Stimulated activated CD8-positive, alpha-beta memory T cell treated with anti-CD3 and anti-CD28 coated beads, Interleukin-12 subunit alpha, Interleukin-12 subunit beta, amount 100 ng/mL, for 24 hours (primary cell): ENCODE results near the gene TEKT5.

Source experiments
- DNase-seq: peaks from one replicate; pipeline ENCODE4 v3.0.0-alpha.2; 2020; ENCODE audit errors: extremely low read depth

TEKT5 gene

DNA sequence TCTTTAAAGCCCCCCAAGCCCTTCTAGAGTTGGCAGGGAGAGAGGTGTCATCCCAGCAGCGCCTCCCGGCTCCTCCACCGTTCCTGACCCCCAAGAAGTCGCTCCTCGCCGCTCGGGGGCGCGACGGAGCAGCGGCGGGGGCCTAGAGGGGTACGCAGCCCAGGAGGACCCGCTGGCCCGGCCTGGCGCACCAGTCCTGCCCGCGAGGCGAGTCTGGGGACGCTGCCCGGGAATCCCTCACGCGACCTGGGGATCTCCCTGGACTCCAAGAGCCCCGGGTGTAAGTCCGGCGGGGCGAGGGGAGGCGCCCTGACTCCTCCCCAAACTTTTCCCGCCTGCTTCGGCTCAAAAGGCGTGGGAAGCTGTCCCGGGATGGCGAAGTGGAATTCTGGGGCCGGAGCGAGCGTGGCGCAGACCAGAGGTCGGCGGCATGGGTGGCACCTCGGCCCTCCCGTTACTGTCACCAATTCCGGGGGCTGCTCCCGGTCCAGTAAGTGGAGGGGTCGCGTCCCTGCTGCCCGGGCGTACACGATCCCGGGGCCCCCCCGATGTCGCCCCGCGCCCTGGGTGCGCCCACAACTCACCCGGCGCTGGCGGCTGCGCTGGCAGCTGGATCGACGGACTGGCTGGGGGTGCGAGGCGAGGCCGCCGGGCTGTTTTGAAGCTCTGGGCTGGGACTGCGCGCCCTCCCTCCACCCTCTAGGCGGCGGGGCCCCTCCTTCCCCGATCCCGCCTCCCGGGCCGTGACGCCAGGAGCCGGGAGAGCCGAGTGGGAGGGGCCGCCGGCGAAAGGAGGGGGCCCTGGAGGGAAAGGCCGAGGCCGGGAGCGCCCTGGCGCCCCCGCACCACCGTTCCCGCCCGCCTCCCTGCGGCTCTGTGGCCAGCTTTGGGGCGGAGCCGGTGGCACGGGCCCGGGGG is 114.5 kb downstream of the TEKT5 start, which contains the start of gene EMP2:
TSS of gene EMP2 (minus strand) at position 634 of the 918 bp plus-strand sequence. CDS start 32,981 bp downstream, outside the sequence.
- no peak for DNase-seq

DNA sequence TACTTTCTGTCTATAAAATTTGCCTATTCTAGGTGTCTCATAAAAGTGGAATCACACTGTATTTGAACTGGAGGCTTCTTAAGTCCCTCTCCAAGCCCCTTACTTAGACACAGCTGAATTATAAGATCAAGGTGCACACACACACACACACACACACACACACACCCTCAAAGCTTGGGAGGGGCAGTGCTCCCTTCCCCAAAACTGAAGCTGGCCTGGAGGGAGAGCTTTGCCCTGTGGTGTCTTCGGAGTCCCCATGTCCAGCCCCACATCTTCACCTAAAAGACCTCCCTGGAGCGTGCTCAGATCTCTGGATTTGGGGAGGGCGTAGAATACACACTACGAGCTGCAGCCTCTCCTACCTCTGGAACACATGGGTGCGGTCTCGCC is 115.2 kb downstream of the TEKT5 start:
- no peak for DNase-seq

DNA sequence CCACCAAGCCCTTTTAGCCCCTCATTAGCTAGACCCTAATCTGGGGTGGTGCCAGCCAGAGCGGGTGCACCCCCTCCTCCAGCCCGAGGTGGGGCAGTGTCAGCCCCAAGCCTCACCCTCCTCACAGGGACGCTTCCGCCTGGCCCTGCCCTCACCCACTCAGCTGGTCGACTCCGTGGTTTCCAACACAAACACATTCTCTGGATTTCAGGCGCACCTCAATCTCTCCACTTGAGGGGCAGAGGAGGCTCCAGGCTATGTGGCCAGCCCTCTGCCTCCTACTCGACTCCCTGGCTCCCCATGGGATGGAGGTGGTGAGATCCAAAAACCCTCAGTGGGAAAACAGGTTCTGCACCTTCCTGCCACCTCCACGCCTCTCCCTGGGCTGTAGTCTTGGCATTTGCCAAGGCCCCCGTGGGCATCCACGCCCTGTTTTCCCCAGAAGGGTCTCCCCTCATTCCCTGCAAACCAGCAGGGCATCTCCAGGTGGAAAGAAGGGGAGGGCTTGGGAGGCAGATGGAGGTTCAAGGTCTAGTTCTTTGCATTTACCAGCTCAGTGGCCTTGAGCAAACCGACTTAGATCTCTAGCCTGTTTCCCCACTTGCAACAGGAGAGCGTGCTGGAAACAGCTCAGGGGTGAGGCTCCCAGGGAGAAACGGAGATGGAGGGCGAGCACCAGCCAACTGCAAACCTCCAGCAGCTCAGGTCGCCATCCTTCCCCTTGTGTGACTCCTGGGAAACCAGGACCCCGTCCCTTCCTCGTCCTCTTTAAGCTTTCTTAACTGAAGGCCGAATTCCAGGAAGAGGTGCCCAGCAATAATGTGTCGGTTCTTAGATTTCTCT is 116.0 kb downstream of the TEKT5 start:
- DNase-seq: no peak
